ENCODE measurements around the gene GLRX3. TPM values are rescaled to one million over a fixed set of nuclear protein-coding genes. Genes with fewer than 3 reads are reported as not detected.

GLRX3 gene
- total and polyA plus RNA-seq, 2 of the 13 experiments (the other 11 are each of a cell fraction or from before 2014, with no cell fraction given): 91.4 to 135 TPM

DNA sequence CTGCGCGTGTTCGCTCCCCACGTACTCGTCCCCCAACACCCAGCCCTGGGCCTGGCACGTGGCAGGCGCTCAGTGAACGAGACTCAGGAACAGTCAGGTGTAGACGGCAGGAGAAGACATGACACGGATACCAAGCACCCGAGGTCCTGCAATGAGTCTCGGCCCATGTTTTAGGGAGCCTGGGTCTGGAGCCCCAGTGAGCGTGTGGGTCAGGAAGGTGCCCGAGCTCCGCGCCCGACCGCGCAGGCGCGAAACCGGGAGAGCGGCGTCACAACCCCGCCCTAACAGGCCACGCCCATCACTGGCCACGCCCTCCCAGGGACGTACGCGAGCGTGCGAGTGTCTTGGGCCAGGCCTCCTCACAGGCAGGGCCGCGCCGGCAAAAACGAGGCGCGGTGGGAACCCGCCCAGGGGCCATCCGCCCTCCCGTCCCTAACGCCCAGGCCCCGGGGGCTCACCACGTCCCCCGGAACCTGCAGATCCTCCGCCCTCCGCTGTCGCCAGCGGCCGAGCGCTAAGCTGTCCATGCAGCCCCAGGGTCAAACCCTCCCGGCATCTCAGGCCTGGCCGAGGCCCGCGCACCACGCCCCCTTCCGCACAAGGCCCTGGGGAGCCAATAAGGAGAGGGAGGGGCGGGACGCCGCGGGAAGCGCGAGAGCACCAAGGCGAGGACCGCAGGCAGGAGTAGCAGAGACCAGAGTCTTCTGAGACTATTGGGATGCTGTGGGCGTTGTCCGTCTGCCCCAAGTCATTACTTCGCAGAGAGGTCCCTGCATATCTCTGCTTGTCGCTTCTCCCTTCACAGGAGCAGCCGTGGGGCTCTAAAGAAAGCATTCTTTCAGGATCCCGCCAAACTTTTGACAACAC, 25.7 kb upstream of the GLRX3 start, which contains the start of gene C10orf143 (continued):
- TF ChIP-seq, protein P1, sequence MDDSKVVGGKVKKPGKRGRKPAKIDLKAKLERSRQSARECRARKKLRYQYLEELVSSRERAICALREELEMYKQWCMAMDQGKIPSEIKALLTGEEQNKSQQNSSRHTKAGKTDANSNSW (CRISPR knock-in tag; IDR thresholded peaks at IDR 0.05; ENCODE audit: borderline replicate concordance): no peak
- TF ChIP-seq MYC (CRISPR knock-in tag; IDR thresholded peaks at IDR 0.05; ENCODE audit: borderline replicate concordance): peak; percentile 89
- TF ChIP-seq, protein P2, sequence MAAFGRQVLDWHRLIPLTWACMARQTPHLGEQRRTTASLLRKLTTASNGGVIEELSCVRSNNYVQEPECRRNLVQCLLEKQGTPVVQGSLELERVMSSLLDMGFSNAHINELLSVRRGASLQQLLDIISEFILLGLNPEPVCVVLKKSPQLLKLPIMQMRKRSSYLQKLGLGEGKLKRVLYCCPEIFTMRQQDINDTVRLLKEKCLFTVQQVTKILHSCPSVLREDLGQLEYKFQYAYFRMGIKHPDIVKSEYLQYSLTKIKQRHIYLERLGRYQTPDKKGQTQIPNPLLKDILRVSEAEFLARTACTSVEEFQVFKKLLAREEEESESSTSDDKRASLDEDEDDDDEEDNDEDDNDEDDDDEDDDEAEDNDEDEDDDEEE (CRISPR knock-in tag; IDR thresholded peaks at IDR 0.05): 0 out of 2 replicates have a peak, but pooled peaks have one; percentile 60
- TF ChIP-seq DNMT3B (CRISPR knock-in tag; conservative IDR thresholded peaks at IDR 0.05): 0 out of 2 replicates have a peak, but pooled peaks have one; percentile 44
- no peak for TF ChIP-seq ZNF205 (CRISPR knock-in tag; IDR thresholded peaks at IDR 0.05)
- 0 out of 2 replicates have a peak, but pooled peaks have one; percentile 56 for TF ChIP-seq ZNF552 (CRISPR knock-in tag; IDR thresholded peaks at IDR 0.05; ENCODE audit: borderline replicate concordance)
- peak; percentile 33; the same call in 1 of the 2 replicates for TF ChIP-seq ZNF12 (CRISPR knock-in tag; IDR thresholded peaks at IDR 0.05)
- TF ChIP-seq ZC3H13 (CRISPR knock-in tag; IDR thresholded peaks at IDR 0.05): 0 out of 2 replicates have a peak, but pooled peaks have one; percentile 84
- peak; percentile 76 for TF ChIP-seq SRY (CRISPR knock-in tag; IDR thresholded peaks at IDR 0.05)
- peak; percentile 80 for TF ChIP-seq IKZF4 (CRISPR knock-in tag; IDR thresholded peaks at IDR 0.05; ENCODE audit: borderline replicate concordance, low read depth, not compliant biosample characterization)
- TF ChIP-seq, protein P3, sequence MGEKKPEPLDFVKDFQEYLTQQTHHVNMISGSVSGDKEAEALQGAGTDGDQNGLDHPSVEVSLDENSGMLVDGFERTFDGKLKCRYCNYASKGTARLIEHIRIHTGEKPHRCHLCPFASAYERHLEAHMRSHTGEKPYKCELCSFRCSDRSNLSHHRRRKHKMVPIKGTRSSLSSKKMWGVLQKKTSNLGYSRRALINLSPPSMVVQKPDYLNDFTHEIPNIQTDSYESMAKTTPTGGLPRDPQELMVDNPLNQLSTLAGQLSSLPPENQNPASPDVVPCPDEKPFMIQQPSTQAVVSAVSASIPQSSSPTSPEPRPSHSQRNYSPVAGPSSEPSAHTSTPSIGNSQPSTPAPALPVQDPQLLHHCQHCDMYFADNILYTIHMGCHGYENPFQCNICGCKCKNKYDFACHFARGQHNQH (CRISPR knock-in tag; IDR thresholded peaks at IDR 0.05): peak; percentile 40; the same call in 1 of the 2 replicates
- TF ChIP-seq, protein P4, sequence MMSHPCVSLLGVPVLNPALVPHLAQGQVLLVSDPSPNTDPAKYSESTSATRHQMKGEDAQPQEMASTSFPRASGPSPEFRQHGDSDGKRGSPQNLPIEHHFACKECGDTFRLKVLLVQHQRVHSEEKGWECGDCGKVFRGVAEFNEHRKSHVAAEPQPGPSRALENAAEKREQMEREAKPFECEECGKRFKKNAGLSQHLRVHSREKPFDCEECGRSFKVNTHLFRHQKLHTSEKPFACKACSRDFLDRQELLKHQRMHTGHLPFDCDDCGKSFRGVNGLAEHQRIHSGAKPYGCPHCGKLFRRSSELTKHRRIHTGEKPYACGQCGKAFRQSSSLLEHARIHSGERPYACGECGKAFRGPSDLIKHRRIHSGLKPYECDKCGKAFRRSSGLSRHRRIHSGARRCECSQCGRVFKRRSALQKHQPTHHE (CRISPR knock-in tag; IDR thresholded peaks at IDR 0.05; ENCODE audit: borderline replicate concordance): no peak; the same call in 1 of the 2 replicates
- TF ChIP-seq, protein P5, sequence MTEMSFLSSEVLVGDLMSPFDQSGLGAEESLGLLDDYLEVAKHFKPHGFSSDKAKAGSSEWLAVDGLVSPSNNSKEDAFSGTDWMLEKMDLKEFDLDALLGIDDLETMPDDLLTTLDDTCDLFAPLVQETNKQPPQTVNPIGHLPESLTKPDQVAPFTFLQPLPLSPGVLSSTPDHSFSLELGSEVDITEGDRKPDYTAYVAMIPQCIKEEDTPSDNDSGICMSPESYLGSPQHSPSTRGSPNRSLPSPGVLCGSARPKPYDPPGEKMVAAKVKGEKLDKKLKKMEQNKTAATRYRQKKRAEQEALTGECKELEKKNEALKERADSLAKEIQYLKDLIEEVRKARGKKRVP (CRISPR knock-in tag; IDR thresholded peaks at IDR 0.05): no peak; a peak in 1 of 4 replicates
- no peak for TF ChIP-seq ZNF354B (CRISPR knock-in tag; IDR thresholded peaks at IDR 0.05)
- peak; percentile 37; the same call in 1 of the 2 replicates for TF ChIP-seq MZF1 (CRISPR knock-in tag; IDR thresholded peaks at IDR 0.05; ENCODE audit: borderline replicate concordance)
- peak; percentile 81 for TF ChIP-seq TAF1 (CRISPR knock-in tag; IDR thresholded peaks at IDR 0.05)
- TF ChIP-seq, protein P6, sequence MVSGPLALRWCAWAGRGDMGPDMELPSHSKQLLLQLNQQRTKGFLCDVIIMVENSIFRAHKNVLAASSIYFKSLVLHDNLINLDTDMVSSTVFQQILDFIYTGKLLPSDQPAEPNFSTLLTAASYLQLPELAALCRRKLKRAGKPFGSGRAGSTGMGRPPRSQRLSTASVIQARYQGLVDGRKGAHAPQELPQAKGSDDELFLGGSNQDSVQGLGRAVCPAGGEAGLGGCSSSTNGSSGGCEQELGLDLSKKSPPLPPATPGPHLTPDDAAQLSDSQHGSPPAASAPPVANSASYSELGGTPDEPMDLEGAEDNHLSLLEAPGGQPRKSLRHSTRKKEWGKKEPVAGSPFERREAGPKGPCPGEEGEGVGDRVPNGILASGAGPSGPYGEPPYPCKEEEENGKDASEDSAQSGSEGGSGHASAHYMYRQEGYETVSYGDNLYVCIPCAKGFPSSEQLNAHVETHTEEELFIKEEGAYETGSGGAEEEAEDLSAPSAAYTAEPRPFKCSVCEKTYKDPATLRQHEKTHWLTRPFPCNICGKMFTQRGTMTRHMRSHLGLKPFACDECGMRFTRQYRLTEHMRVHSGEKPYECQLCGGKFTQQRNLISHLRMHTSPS (CRISPR knock-in tag; IDR thresholded peaks at IDR 0.05; ENCODE audit: low read depth): no peak
- TF ChIP-seq MIER3 (CRISPR knock-in tag; IDR thresholded peaks at IDR 0.05; ENCODE audit: borderline replicate concordance): peak; percentile 49; the same call in 1 of the 2 replicates
- peak; percentile 68 for TF ChIP-seq ZNF124 (CRISPR knock-in tag; IDR thresholded peaks at IDR 0.05)
- TF ChIP-seq NFATC3 (CRISPR knock-in tag; IDR thresholded peaks at IDR 0.05): peak; percentile 47; the same call in 1 of the 2 replicates
- TF ChIP-seq ERF (CRISPR knock-in tag; IDR thresholded peaks at IDR 0.05): peak; percentile 79; the same call in 1 of the 2 replicates
- TF ChIP-seq TBX2 (CRISPR knock-in tag; IDR thresholded peaks at IDR 0.05; ENCODE audit: borderline replicate concordance): peak; percentile 79

Data from HepG2 (cell line).